ENCODE results near the gene PPP2R5C. TPM values are rescaled to one million over a fixed set of nuclear protein-coding genes. Genes with fewer than 3 reads are reported as not detected.
A peak's percentile ranks its signal among the peaks of the same experiment; 100 is the strongest.

PPP2R5C gene
- total RNA-seq, 3 donors from 2014 or later, result 160 to 180 (median 173) TPM

DNA sequence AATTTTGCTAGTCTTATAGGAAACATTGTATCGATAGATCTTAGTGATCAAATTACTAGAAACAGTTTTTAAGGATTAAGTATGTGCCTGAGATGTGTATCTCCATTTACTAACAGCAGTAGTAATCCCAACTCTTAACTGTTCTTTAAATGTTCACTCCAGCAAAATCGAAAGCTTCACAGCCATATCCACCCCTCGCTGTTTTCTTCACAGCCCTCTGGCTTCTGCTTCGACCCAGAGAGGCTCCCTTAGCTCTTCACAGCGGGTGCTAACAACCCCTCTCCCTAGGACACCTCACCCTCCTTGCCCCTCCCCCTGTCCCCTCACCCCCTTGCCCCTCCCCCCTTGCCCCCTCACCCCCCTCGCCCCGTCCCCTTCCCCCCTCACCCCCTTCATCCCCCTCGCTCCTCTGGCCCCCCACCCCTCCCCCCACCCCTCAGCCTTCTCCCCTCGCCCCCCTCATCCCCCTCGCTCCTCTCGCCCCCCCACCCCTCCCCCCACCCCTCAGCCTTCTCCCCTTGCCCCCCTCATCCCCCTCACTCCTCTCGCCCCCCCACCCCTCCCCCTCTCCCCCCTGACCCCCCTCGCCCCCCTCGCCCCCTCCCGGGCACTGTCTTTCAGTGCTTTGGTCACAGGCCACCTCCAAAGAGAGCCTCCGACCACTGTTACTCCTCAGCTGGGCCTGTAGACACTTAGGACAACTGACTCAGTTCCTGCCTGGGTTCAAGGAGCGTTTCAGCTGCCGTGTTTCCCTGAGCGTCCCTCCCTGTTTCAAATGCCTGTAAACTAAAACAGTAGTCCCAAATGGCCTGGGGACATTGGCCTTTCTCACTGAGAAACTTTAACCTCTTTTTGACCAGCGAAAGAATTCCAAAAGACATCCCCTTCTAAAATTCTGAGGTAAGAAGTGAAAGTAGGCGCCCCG lies 156.8 kb downstream of the PPP2R5C start:
- Mint-ChIP-seq H3K4me3 (no peak overlapping the region), H3K27me3 (ENCODE audit: low read depth) (no peaks in the 10 kb centered on the region)

DNA sequence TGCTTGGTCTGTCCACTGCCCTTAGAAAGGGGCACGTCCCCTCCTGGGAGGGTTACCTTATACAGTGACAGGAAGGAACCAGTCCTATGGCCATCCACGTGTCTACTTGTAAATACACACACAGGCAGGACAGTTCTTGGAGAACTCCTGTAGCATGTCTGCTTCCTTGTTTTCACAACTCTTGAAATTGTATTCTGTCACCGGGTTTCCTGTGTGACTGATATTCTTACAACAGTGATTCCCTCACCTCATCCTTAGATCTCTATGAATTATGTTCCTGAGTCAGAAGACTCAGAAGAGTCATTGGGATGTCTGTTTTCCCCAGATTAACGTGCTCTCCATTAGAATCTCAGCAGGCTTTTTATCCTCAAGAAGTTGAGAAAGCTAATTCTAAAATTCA lies 158.8 kb downstream of the PPP2R5C start:
- Mint-ChIP-seq H3K4me1 (ENCODE audit: low read depth) (no peaks in the 10 kb centered on the region), H3K9me3 (no peaks in the 10 kb centered on the region), H3K4me3 (no peak overlapping the region), H3K36me3 (ENCODE audit: insufficient read depth) (peaks cover 22% of the 10 kb centered on the region), H3K27me3 (ENCODE audit: low read depth) (no peaks in the 10 kb centered on the region)
- DNase-seq (no peak), ATAC-seq (no peak)

More for the DNA sequence above, 156.8 kb downstream of the PPP2R5C start:
- ATAC-seq, result no peak
- Mint-ChIP-seq H3K9me3 (no peaks in the 10 kb centered on the region), H3K4me1 (ENCODE audit: low read depth) (no peaks in the 10 kb centered on the region), H3K36me3 (ENCODE audit: insufficient read depth) (peaks cover 28% of the 10 kb centered on the region)
- no peak for DNase-seq

DNA sequence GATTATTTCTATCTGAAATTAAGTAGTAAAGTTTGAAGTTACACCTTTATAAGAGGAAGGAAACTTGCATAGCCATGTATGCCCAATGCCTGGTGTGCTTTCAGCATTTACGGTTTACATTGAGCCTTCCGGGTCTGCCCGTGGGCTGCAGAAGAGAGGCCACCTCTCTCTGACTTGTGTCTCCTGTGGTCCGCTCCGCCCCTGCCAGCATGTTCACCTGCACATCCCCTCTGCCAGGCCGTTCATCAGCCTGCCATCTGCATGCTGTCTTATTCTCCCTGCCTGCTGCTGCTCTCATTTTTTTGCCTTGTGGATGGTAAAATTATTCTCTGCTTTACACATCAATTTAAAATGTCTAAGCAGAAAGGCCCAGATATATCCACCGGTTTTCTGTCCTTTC lies 161.4 kb downstream of the PPP2R5C start:
- no peaks in the 10 kb centered on the region for H3K4me1 Mint-ChIP-seq (ENCODE audit: low read depth)
- H3K4me3 Mint-ChIP-seq, result no peak overlapping the region
- H3K36me3 Mint-ChIP-seq (ENCODE audit: insufficient read depth), result peaks cover 19% of the 10 kb centered on the region
- no peaks in the 10 kb centered on the region for H3K27me3 Mint-ChIP-seq (ENCODE audit: low read depth)
- DNase-seq, result no peak
- H3K9me3 Mint-ChIP-seq, result no peaks in the 10 kb centered on the region
- ATAC-seq, result no peak

DNA sequence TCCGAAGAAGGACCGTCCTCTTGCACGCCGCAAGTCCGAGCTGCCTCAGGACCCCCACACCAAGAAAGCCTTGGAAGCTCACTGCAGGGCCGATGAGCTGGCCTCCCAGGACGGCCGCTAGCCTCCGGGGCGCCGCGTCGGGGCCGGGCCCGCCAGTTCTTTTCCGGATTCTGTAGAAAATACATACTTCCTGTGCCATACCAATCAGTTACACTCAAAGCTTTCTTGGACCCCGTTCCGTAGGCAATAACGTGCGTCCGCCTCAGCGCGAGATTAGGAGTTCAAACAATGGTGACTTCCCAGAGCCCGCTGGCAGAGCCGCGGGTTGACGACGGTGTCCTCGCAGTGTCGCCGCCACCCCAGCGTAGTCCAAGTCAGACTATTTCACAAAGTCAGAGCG lies 163.6 kb downstream of the PPP2R5C start:
- Mint-ChIP-seq H3K9me3 (no peaks in the 10 kb centered on the region), H3K27me3 (ENCODE audit: low read depth) (no peaks in the 10 kb centered on the region), H3K4me3 (no peak overlapping the region), H3K36me3 (ENCODE audit: insufficient read depth) (peaks cover 16% of the 10 kb centered on the region), H3K4me1 (ENCODE audit: low read depth) (peaks cover 2% of the 10 kb centered on the region)
- ATAC-seq (no peak), DNase-seq (no peak)

DNA sequence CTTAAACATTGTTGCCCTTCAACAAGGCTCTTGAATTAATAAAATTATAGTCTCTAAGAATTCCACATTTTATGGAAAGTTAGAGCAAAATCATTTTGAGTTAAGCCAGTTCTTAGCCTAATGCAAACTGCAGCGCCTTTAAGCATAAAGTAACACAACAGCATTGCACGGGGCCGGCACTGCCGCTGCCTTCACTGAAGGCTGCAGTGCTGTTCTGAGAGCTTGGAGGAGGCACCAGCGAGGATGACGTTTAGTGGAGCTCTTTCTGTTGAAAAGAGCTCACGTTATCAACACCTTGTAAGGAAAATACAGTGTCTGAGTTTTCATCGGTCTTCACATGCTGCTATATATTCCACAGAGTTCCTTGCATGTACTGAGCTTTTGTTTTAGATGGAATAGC lies 164.6 kb downstream of the PPP2R5C start:
- Mint-ChIP-seq H3K27me3 (ENCODE audit: low read depth) (no peaks in the 10 kb centered on the region), H3K9me3 (no peaks in the 10 kb centered on the region), H3K4me1 (ENCODE audit: low read depth) (peaks cover 2% of the 10 kb centered on the region), H3K36me3 (ENCODE audit: insufficient read depth) (peaks cover 16% of the 10 kb centered on the region), H3K4me3 (no peak overlapping the region)
- ATAC-seq (no peak), DNase-seq (no peak)

DNA sequence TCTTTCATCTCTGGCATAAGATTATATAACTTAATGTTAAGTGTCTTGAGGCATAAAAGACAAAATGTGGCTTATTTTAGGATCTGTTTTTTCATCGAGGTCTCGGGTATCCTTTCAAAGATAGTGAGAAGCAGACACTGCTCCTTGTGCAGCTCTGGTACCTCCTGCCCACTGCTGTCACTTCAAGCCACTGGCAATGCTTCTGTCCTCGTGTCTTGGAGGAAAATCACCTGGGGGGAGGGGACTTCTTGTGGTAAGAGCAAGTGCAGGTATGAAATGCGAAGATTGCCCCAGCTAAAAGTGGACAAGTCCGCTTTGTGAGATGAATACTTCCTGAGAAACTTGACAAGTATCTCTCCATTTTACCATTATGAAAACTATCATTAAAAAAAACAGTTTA lies 165.1 kb downstream of the PPP2R5C start:
- Mint-ChIP-seq H3K4me1 (ENCODE audit: low read depth) (peaks cover 2% of the 10 kb centered on the region), H3K9me3 (no peaks in the 10 kb centered on the region), H3K36me3 (ENCODE audit: insufficient read depth) (peaks cover 14% of the 10 kb centered on the region), H3K4me3 (no peak overlapping the region), H3K27me3 (ENCODE audit: low read depth) (no peaks in the 10 kb centered on the region)
- no peak for ATAC-seq
- DNase-seq, result no peak

DNA sequence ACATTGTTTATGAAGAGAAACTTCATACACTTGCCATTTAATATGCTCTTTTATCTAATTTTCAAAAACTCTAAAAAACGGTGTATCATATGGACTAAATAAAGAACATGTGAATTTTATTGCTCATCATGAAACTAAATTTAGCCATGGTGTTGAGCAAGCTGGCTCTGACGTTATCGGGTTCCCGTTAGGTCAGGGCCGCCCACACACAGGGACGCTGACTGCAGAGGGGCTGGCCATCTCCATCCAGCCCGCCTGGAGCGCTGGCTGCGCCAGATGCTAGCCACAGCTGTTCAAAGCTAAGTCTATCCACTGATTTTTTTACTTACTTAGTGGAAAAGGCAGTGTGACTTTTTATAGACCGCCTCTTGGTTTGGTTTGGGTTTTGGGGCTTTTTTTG lies 166.3 kb downstream of the PPP2R5C start:
- Mint-ChIP-seq H3K4me3 (no peak overlapping the region), H3K36me3 (ENCODE audit: insufficient read depth) (peaks cover 11% of the 10 kb centered on the region), H3K4me1 (ENCODE audit: low read depth) (peaks cover 2% of the 10 kb centered on the region), H3K9me3 (no peaks in the 10 kb centered on the region), H3K27me3 (ENCODE audit: low read depth) (no peaks in the 10 kb centered on the region)
- no peak for DNase-seq
- peak; percentile 14 to 25 for ATAC-seq

DNA sequence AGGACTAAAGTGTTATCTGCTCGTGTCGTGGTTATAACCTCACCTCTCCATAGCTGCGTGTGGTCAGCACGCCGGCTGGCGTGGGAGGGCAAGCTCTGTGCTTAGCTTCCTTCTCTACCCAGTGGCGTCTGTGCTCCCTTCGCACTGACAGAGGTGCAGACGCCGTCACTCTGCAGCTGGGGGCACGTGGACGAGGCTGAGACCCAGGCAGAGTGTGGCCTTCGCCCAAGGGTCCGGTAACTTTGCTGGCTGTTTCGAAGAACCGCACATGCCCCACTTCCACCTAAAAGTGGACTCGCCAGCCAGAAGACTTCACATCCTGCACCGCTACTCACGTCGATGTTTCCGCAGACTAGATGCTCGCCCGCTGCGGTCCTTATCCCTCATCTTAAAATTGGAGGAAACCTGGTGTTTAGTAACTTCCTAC lies 166.9 kb downstream of the PPP2R5C start:
- H3K27me3 Mint-ChIP-seq (ENCODE audit: low read depth), result no peaks in the 10 kb centered on the region
- H3K4me1 Mint-ChIP-seq (ENCODE audit: low read depth), result peaks cover 2% of the 10 kb centered on the region
- ATAC-seq (no peak), DNase-seq (no peak)
- H3K36me3 Mint-ChIP-seq (ENCODE audit: insufficient read depth), result peaks cover 8% of the 10 kb centered on the region
- H3K4me3 Mint-ChIP-seq, result no peak overlapping the region
- H3K9me3 Mint-ChIP-seq, result no peaks in the 10 kb centered on the region

DNA sequence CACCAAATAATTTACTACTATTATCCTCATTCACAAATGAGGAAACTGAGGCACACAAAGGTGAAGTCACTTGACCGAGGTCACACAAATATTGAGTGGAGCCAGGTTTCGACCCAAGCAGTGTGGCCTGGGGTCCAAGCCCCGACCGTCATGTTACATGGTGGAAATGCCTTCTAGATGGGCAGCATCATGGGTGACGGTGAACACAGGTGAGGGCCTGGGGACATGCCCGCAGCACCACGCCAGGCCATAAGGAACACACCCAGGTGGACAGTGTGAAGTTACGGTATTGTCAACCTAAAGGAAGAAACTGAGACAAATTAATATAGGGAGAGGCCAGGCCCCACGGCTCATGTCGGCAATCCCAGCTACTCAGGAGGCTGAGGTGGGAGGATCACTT lies 167.6 kb downstream of the PPP2R5C start:
- Mint-ChIP-seq H3K36me3 (ENCODE audit: insufficient read depth) (peaks cover 8% of the 10 kb centered on the region), H3K27me3 (ENCODE audit: low read depth) (no peaks in the 10 kb centered on the region), H3K4me3 (no peak overlapping the region), H3K9me3 (no peaks in the 10 kb centered on the region), H3K4me1 (ENCODE audit: low read depth) (peaks cover 2% of the 10 kb centered on the region)
- ATAC-seq, result no peak
- no peak for DNase-seq

DNA sequence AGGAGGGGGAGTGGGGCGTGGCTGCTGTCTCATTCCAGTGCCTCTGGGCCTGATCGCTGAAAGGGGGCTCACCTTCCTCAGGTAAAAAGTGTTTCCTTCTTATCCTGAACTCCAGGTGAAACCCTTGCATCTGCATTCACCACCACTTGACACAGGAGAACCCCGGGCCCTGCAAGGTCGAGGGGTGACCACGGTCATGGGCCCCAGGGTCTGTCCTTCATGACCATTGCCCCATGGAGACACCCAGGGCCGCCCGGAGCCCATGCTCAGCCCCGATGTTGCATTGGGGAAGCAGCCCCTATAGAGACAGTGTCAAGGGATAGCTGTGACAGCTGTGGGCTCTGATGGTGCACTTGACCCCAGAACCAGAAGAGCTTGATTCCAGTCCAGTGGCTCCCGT lies 168.4 kb downstream of the PPP2R5C start:
- Mint-ChIP-seq H3K9me3 (no peaks in the 10 kb centered on the region), H3K36me3 (ENCODE audit: insufficient read depth) (peaks cover 5% of the 10 kb centered on the region), H3K4me1 (ENCODE audit: low read depth) (peaks cover 2% of the 10 kb centered on the region), H3K4me3 (no peak overlapping the region), H3K27me3 (ENCODE audit: low read depth) (no peaks in the 10 kb centered on the region)
- no peak for DNase-seq
- ATAC-seq, result no peak

DNA sequence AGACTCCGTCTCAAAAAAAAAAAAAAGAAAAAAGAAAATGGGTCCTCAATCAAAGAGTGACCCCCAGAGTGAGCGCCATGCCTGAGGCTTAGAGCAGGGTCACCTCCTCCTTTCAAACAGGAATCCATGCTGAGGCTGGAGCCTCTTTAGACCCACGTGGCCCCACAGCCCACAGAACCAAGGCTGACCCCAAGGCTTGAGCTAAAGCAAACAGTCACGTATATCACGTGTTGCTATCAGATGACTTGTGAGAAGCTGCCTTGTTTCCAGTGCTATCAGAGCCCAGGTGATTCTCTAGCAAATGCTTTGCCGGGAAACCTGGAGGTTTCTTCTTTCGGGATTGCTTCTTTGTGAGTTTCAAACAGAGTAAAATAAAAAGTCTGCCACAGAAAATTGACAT lies 171.2 kb downstream of the PPP2R5C start:
- H3K4me3 Mint-ChIP-seq, result no peak overlapping the region
- H3K4me1 Mint-ChIP-seq (ENCODE audit: low read depth), result peaks cover 2% of the 10 kb centered on the region
- H3K9me3 Mint-ChIP-seq, result no peaks in the 10 kb centered on the region
- no peak for ATAC-seq
- H3K27me3 Mint-ChIP-seq (ENCODE audit: low read depth), result peaks cover 2% of the 10 kb centered on the region
- peaks cover 4% of the 10 kb centered on the region for H3K36me3 Mint-ChIP-seq (ENCODE audit: insufficient read depth)
- no peak for DNase-seq

DNA sequence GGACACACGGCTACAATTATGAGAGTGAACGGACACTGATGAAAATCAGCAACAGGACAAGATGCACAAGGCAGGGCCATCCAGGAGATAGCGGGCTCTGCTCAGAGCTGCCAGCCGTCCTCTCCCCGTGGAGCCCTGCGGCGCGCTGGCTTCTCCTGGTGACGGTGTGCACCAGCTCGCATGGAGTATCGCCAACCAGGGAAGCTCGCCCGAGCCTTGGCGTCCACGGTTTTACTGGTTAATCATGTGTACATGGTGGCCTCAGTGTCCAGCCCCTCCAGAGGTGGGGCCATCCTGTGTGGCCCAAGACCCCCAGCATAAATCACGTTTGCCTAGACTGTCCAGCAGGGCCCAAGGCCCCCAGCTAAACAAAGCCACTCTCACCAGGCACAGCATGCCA lies 171.7 kb downstream of the PPP2R5C start:
- no peak for DNase-seq
- no peaks in the 10 kb centered on the region for H3K9me3 Mint-ChIP-seq
- peaks cover 2% of the 10 kb centered on the region for H3K4me1 Mint-ChIP-seq (ENCODE audit: low read depth)
- ATAC-seq, result no peak
- peaks cover 4% of the 10 kb centered on the region for H3K36me3 Mint-ChIP-seq (ENCODE audit: insufficient read depth)
- H3K27me3 Mint-ChIP-seq (ENCODE audit: low read depth), result peaks cover 2% of the 10 kb centered on the region
- H3K4me3 Mint-ChIP-seq, result no peak overlapping the region

DNA sequence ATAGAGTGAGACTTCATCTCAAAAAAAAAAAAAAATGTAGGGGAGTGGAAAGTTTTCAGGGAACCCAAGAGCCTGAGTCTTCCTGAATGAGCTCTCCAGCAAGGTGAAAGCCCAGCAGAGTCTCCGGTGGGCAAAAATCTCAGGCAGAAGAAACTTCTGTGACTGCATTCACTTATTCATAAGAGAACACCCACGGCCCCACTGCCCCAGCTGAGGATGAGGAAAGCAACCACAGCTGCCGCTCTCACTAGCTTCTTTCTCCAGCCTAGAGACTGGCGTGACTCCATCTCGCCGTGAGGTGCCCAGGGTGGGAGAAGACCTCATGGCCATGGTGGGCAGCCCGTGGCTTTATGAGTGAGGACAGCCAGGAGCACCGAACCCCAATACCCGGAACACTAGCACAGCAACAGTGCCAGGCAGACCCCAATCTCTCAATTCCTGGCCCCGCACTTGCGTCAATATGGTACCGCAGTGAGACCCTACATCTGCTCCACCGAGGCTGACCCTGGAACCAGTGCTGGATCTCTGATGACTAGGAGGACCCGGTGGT lies 173.2 kb downstream of the PPP2R5C start:
- ATAC-seq, result no peak
- H3K4me3 Mint-ChIP-seq, result no peak overlapping the region
- peaks cover 11% of the 10 kb centered on the region for H3K27me3 Mint-ChIP-seq (ENCODE audit: low read depth)
- no peaks in the 10 kb centered on the region for H3K9me3 Mint-ChIP-seq
- DNase-seq, result no peak
- H3K36me3 Mint-ChIP-seq (ENCODE audit: insufficient read depth), result no peaks in the 10 kb centered on the region
- no peaks in the 10 kb centered on the region for H3K4me1 Mint-ChIP-seq (ENCODE audit: low read depth)

DNA sequence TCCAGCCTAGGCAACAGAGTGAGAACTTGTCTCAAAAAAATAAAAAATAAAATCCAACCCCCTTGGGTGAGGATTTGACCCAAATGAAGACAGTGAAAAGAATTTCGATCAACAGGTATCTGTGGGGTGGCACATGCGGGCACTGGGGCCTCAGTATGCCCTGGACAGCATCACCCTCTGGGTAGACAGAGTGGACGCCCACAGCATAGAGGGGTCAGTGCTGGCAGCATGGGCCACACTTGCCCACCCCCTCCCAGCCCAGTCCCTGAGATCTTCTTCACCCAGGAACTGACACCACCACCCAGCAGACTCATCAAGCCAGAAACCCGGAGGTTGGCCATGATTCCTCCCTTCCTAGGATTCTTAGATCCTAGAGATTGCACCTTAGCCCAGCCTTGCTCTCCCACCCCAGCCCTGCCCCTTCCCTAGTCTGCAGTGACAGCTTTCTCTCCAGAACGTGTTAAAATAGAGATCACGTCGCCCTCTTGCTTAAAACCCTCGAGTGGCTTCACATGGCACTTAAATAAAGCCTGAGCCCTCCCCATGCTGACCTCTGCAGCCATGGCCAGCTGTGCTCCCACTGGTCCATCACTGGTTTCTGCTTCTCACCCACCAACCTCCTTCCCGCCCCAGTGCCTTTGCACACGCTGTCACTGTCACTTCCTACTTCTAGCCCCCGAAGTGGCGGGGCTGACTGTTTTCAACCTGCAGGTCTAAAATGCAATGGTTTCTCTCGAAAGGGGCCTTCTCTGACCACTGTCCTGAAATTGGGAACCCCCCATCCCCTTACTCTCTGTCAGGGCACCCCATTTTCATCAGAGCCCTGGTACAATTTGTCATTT lies 176.6 kb downstream of the PPP2R5C start:
- Mint-ChIP-seq H3K27me3 (ENCODE audit: low read depth) (peaks cover 26% of the 10 kb centered on the region), H3K4me3 (no peak overlapping the region), H3K9me3 (no peaks in the 10 kb centered on the region), H3K4me1 (ENCODE audit: low read depth) (no peaks in the 10 kb centered on the region), H3K36me3 (ENCODE audit: insufficient read depth) (no peaks in the 10 kb centered on the region)
- DNase-seq, result no peak
- no peak for ATAC-seq
